ENCODE data around the gene FAR2. TPM values are rescaled to one million over a fixed set of nuclear protein-coding genes. Genes with fewer than 3 reads are reported as not detected.

The FAR2 gene
- total and polyA plus RNA-seq, 2 experiments from 2014 or later = 2.1 to 3.6 TPM

DNA sequence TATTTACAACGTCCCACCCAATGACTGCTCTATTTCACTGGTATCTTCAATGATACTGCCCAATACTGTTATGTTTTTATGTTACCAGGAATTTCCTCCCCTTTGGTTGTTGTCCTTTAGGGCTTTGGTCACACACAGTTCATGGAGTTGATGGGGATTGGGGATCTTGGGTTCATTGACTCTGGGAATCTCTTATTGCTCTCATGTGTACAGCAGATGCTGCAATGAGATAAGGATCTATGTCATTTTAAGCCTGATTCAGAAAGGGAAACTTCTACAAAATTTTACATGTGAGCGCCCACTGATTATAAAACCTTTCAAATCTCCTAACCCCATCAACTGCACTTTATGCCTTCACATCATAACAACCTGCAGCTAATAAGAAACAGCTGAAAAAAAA is 67.2 kb downstream of the FAR2 start:
- Histone ChIP-seq H3K9ac (no peak overlapping the region), H3K4me2 (ENCODE audit: unreplicated experiment) (no peak overlapping the region), H3K4me1 (ENCODE audit: insufficient read depth) (peaks cover 10% of the 10 kb centered on the region), H3K79me2 (ENCODE audit: insufficient read depth) (no peaks in the 10 kb centered on the region), H3K9me2 (ENCODE audit: insufficient read depth) (no peaks in the 10 kb centered on the region), H3K4me3 (no peak overlapping the region), H3F3A (ENCODE audit: insufficient read depth) (no peaks in the 10 kb centered on the region; the same call in 1 of the 2 replicates), H4K20me1 (ENCODE audit: insufficient read depth) (no peaks in the 10 kb centered on the region), H3K9me3 (ENCODE audit: low read depth) (no peaks in the 10 kb centered on the region), H3K27me3 (replicated peaks; ENCODE audit: insufficient read depth) (no peaks in the 10 kb centered on the region), H3K27ac (no peak overlapping the region), H3K36me3 (ENCODE audit: low read depth) (no peaks in the 10 kb centered on the region), H2AFZ (no peak overlapping the region)
- DNase-seq = no peak
- WGBS, 2 experiments (ENCODE audit: low coverage in 1 of 2, low lambda C conversion rate in 2 of 2, missing lambda C conversion rate in 2 of 2) = 69 to 73% methylated on average over 2 of the region's 2 CpGs
- no peak for TF ChIP-seq EZH2phosphoT487 (IDR thresholded peaks at IDR 0.05; ENCODE audit: insufficient read depth, low read depth)
- TF ChIP-seq EZH2 (IDR thresholded peaks at IDR 0.05; ENCODE audit: insufficient read depth, poor library complexity, severe bottlenecking) = no peak
- in situ Hi-C loops (cut with MboI) = no loop called here

DNA sequence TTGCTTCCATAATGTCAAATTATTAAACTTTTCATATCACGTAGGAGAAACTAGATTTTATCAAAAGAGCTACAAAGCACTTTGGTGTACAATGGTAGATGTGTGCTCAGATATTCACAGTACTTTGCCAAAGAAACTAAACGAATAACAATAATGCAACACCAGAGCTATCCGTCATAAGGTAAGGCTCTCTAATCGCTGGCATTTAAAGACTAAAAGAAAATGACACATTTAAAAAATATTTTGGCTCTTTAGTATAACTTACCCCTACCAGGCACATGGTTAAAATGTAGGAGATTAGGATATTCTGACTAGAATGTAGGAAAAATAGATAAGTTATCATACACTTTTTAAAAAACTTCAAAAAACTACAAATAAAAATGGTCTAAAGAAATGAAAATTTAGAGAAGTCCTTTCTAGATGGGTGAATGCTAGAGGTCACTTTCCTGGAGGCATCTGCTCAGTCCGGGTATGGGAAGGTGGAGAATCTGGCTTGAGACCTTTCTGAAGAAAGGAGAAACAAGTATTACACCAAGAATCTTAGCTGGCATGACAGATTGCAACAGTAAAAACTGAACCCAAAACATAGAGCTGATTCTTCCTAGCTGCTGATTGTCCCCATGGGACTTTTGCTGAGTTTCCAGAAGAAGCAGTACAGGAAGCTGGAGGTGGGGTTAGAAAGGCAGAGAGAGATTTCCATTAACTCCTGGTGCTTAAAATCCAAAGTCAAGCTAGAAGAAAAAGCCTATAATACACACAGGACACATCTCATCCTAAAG is 67.9 kb downstream of the FAR2 start:
- H3K4me1 ChIP-seq (ENCODE audit: insufficient read depth) = peaks cover 10% of the 10 kb centered on the region
- TF ChIP-seq EZH2phosphoT487 (IDR thresholded peaks at IDR 0.05; ENCODE audit: insufficient read depth, low read depth) (no peak), EZH2 (IDR thresholded peaks at IDR 0.05; ENCODE audit: insufficient read depth, poor library complexity, severe bottlenecking) (no peak)
- DNase-seq = peak; percentile 53
- H2AFZ ChIP-seq = peak overlapping the region; percentile 24
- H3K27me3 ChIP-seq (replicated peaks; ENCODE audit: insufficient read depth) = no peaks in the 10 kb centered on the region
- no peaks in the 10 kb centered on the region for H3K9me3 ChIP-seq (ENCODE audit: low read depth)
- no peaks in the 10 kb centered on the region for H3K36me3 ChIP-seq (ENCODE audit: low read depth)
- WGBS, 2 experiments (ENCODE audit: low coverage in 1 of 2, low lambda C conversion rate in 2 of 2, missing lambda C conversion rate in 2 of 2) = 51 to 56% methylated on average over 5 of the region's 5 CpGs
- H3F3A ChIP-seq (ENCODE audit: insufficient read depth) = no peaks in the 10 kb centered on the region; the same call in 1 of the 2 replicates
- in situ Hi-C loops (cut with MboI) = no loop called here
- no peak overlapping the region for H3K27ac ChIP-seq
- H3K9me2 ChIP-seq (ENCODE audit: insufficient read depth) = no peaks in the 10 kb centered on the region
- no peaks in the 10 kb centered on the region for H4K20me1 ChIP-seq (ENCODE audit: insufficient read depth)
- H3K4me2 ChIP-seq (ENCODE audit: unreplicated experiment) = peak overlapping the region; percentile 13
- H3K4me3 ChIP-seq = no peak overlapping the region
- no peak overlapping the region for H3K9ac ChIP-seq
- H3K79me2 ChIP-seq (ENCODE audit: insufficient read depth) = no peaks in the 10 kb centered on the region

GRCh38 chr12:29220632-29221336 is 71.7 kb downstream of the FAR2 start:
- Histone ChIP-seq H3K27ac (no peak overlapping the region), H3F3A (ENCODE audit: insufficient read depth) (no peaks in the 10 kb centered on the region; the same call in 1 of the 2 replicates), H4K20me1 (ENCODE audit: insufficient read depth) (no peaks in the 10 kb centered on the region), H3K4me1 (ENCODE audit: insufficient read depth) (peaks cover 10% of the 10 kb centered on the region), H3K36me3 (ENCODE audit: low read depth) (no peaks in the 10 kb centered on the region), H3K4me2 (ENCODE audit: unreplicated experiment) (no peak overlapping the region), H3K79me2 (ENCODE audit: insufficient read depth) (no peaks in the 10 kb centered on the region), H2AFZ (no peak overlapping the region), H3K9me3 (ENCODE audit: low read depth) (no peaks in the 10 kb centered on the region), H3K9ac (no peak overlapping the region), H3K4me3 (no peak overlapping the region), H3K9me2 (ENCODE audit: insufficient read depth) (no peaks in the 10 kb centered on the region), H3K27me3 (replicated peaks; ENCODE audit: insufficient read depth) (no peaks in the 10 kb centered on the region)
- DNase-seq = no peak
- WGBS, 2 experiments (ENCODE audit: low coverage in 1 of 2, low lambda C conversion rate in 2 of 2, missing lambda C conversion rate in 2 of 2) = 90 to 91% methylated on average over 18 of the region's 18 CpGs
- in situ Hi-C loops (cut with MboI) = no loop called here
- TF ChIP-seq EZH2phosphoT487 (IDR thresholded peaks at IDR 0.05; ENCODE audit: insufficient read depth, low read depth) (no peak), EZH2 (IDR thresholded peaks at IDR 0.05; ENCODE audit: insufficient read depth, poor library complexity, severe bottlenecking) (no peak)

GRCh38 chr12:29222200-29222599 is 73.1 kb downstream of the FAR2 start:
- Histone ChIP-seq H3K4me1 (ENCODE audit: insufficient read depth) (peaks cover 15% of the 10 kb centered on the region), H3K27ac (no peak overlapping the region), H3K9me3 (ENCODE audit: low read depth) (no peaks in the 10 kb centered on the region), H3K27me3 (replicated peaks; ENCODE audit: insufficient read depth) (no peaks in the 10 kb centered on the region), H3K4me2 (ENCODE audit: unreplicated experiment) (no peak overlapping the region), H3K9ac (no peak overlapping the region), H3K4me3 (no peak overlapping the region), H3K9me2 (ENCODE audit: insufficient read depth) (no peaks in the 10 kb centered on the region), H2AFZ (no peak overlapping the region), H3K79me2 (ENCODE audit: insufficient read depth) (no peaks in the 10 kb centered on the region), H3K36me3 (ENCODE audit: low read depth) (no peaks in the 10 kb centered on the region), H3F3A (ENCODE audit: insufficient read depth) (no peaks in the 10 kb centered on the region), H4K20me1 (ENCODE audit: insufficient read depth) (no peaks in the 10 kb centered on the region)
- in situ Hi-C loops (cut with MboI) = no loop called here
- 91 to 96% methylated on average over 1 of the region's 1 CpG for WGBS, 2 experiments (ENCODE audit: low coverage in 1 of 2, low lambda C conversion rate in 2 of 2, missing lambda C conversion rate in 2 of 2)
- no peak for TF ChIP-seq EZH2 (IDR thresholded peaks at IDR 0.05; ENCODE audit: insufficient read depth, poor library complexity, severe bottlenecking)
- TF ChIP-seq EZH2phosphoT487 (IDR thresholded peaks at IDR 0.05; ENCODE audit: insufficient read depth, low read depth) = no peak
- DNase-seq = no peak
